OCI-M2 (cell line): ENCODE data around the gene NEGR1.
"Not testable (repeated sequence)": the region's sequence is repeated elsewhere in the genome, so short reads cannot be mapped to it uniquely, and the experiment has no call there.

Experiments
- DNase-seq: peaks from one replicate; lab custom pipeline; 2025; ENCODE audit not compliant: unreplicated experiment; lab: John Stamatoyannopoulos, UW

Gene NEGR1

DNA sequence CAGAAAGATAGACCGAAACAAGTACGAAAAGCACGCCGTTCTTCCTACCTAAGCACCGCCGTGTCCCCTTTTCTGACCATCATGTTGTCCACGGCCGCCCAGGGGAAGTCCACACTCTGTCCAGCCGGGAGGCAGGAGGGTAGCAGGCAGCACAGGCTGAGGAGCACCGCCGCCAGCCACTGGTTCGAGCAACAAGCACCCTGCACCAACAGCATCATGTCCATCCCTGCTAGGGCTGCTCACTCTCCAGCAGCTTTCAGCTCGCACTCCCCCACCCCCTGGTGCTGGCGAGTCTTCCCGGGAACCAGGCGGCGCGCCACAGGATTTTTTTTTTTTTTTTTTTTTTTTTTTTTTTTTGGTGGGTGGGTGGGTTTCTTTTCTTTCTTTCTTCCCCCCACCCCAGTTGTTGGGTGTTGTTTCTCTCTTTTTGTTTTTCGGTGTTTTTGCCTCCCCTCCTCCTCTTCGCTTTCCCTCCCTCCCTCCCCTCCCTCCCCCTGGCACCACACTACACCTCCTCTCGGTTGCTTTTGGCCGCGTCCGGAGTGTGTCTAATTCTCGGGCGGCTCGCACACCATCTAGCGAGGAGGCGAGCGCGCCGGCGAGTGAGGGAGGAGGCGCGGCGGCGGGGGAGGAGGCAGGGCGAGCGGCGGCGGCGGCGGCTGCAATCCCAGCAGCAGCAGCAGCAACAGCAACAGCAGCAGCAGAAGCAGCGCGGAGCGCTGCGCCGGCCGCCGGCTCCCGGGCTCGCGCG lies at the start of gene NEGR1:
Gene NEGR1, minus strand, starts transcription at position 269 of the 751 bp plus-strand sequence.
- no peak for DNase-seq

DNA sequence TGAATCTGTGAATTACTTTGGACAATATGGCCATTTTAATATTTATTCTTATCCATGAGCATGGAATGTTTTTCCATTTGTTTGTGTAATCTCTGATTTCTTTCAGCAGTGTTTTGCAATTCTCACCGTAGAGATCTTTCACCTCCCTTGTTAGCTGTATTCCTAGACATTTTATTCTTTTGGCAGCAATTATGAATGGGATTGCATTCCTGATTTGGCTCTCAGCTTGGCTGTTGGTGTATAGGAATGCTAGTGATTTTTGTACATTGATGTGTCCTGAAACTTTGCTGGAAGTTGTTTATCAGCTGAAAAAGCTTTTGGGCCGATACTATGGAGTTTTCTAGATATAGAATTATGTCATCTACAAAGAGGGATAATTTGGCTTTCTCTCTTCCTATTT lies 44.2 kb upstream of the NEGR1 start:
- DNase-seq: no peak

DNA sequence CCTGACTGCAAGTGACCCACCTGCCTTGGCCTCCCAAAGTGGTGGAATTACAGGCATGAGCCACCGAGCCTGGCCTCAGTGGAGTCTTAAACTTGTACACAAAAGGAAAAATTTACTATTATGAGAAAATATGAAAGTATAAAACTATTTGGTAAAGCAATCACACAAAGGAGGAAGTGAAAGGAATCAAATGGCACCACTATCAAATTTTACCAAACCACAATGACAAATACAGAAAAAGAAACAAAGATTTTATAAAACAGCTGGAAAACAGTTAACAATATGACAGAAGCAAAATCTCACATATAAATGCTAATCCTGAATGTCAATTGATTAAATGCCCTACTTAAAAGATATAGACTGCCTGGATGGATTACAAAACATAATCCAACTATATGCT lies 42.1 kb upstream of the NEGR1 start:
- DNase-seq: no peak

DNA sequence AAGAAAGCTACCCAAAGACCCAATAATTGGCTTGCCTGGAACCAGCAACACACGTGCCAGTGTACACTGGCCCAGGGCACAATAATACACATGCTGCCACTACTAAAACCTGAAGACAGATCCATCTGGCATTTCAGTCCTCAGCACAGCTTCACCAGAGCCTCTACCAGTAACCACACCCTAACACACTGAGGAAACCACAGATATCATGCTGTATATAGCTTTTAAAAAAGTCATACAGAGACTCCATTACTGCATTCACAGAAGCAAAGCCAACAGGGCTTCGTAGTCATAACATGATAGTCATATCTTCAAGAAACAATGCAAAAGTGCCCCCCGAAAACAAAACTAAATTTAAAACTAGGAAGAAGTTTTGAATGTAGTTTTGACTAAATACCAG lies 40.6 kb upstream of the NEGR1 start:
- DNase-seq: no peak

DNA sequence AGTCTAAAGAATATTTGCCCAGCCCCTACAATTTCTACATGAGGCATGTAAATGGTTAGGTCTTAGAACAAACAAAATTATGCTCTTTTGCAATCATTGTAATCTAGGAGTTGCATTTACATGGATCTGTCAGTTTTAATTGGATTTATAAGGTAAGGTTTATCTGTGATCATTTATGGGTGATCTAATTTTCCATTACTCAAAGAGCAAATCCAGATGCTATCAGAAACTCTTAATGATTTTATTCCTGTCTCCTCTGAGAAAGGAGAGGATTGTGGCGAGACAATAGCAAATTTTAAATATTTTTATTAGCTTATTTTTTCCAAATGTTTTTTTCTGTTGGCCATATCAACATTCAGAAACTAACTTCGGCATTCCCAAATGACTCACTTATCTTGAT lies 14.2 kb upstream of the NEGR1 start:
- DNase-seq: no peak

DNA sequence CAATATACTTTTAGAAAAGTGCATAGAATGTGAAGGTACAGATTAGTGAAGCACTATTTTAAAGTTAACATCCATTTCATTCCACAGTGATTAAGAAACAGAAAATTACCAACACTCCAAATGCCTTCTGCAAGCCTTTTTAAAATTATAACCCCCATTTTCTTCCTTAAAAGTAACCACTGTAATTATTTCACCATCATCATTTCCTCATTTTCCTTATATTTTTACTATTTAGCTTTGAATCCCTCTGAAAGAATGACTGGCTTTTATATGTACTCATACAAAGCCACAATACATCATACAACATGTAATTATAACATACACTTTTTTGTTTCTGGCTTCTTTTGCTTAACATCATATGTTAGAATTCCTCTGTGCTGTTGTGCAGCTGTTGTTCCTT lies 6.5 kb upstream of the NEGR1 start:
- DNase-seq: no peak

DNA sequence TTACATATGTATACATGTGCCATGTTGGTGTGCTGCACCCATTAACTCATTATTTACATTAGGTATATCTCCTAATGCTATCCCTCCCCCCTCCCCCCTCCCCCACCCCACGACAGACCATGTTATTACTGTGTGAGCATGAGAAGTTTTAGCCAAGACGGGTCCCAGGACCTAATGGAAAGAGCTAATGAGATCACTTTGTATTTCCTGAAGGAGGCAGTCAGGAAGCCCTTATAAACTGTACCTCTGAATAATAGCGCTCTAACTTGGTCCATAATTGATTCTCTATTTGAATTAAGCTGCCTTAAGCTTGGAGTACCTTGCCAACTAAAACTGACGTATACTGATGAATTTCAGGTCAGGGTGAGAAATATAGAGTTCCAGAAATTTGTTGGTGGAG lies 4.1 kb upstream of the NEGR1 start:
- DNase-seq: no peak

DNA sequence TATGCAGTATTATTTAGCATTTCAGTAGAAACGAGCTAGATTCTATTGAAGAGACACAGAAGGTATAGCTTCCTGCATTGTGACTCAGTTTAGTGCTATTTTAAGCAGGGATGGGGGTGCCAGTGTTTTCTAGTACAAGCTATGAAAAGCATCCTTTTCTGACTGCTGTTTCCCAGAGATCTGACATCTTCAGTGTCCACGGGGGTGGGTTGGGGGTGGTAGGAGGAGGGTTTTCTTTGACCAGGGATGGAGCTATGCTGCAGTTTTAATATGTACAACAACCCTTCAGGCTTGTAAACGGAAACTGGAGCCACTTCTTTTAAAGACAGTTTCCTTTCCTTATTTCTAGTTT lies 2.7 kb upstream of the NEGR1 start:
- no peak for DNase-seq

DNA sequence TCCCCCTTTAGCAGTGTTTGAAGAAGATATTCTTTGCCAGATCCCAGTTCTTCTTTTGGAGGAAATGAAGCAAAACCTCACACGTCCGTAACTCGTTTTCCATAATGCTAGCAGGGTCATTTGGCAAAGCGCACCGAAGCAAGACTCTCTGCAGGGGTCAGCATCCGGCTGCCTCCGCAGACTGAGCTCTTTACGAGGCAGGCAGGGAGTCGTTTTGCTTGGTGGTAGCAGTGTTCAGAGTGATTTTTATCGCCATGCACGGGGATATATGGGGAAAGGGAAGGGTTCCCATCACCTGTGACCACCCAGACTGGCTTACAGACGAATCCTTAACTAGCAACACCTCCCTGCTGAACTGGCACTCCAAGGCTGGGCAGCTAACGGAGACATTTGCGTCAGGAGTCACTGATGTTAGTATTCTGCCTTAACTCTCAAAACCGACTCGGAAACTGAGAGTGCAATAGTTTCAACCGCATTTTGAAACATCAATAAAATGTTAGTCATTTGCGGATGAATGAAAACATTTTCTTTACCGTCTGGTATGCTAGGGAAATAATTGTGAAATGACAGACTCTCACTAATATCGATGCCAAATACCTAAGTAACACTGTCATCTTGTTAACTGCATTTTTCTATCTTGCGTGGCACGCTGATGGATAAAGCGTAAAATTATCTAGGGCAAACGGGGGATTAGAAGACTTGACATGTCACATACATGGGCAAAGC lies 2.2 kb upstream of the NEGR1 start:
- DNase-seq: no peak

DNA sequence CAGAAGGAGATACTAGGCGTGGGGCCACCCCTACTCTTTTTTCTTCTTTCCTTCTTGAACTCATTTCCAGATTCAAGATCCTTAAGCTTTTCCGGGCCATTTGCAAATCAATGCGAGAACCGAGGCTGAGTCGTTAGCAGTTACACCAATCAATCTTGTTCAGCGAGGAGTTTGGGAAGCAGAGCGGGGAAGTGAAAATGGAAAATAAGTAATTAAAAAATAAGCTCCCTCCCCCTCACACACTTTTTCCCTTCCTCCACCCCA lies 1.7 kb upstream of the NEGR1 start:
- DNase-seq: no peak

DNA sequence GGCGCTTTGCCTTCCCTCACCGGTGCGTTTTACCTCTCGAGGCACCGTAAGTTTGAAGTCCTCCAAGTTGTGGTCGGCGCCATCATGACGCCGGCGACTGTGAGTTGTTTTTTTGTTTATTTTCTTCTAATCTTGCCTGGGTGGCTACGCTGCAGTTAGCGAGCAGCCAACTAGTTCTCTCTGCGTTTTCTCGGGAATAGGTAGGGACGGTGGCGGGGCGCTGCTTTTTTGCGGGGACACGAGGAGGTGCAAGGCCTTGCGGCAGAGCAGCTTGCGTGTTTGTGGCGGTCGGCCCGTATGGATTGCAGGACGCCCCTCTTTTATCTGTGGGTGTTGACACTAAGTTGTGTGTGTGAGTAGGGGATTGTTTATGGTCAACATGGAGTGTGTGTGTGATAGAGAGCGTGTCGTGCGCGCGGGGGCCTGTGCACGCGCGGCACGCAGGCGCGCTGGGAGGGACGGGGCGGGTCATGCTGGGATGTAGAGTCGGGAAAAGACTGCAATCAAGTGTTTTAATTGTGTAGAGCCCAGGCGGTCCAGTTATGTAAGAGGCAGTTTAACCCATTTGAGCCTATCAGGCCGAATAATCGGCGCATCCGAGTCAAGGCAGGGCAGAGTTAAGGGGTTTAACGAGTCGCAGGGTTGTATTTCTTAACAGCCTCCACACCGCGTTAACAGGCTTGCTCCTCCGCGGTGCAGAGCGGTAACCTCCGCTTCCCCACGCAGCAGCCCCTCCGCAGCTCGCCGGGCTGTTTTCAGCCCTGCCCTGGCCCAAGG lies 1.2 kb upstream of the NEGR1 start:
- peak; percentile 19 for DNase-seq

DNA sequence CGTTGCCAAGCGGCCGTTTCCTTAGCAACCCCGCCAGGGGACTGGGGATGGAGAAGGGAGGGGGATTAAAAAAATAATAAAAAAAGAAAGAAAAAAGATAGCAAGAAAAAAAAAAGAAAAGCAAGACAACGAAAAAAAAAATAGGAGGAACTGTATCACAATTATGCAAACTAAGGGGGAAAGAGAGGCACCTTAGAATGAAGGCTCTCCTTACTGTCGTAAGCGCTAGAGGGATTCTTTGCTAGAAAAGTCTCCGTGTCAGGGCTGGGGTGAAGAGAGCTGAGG lies 625 bp upstream of the NEGR1 start:
- no peak for DNase-seq

DNA sequence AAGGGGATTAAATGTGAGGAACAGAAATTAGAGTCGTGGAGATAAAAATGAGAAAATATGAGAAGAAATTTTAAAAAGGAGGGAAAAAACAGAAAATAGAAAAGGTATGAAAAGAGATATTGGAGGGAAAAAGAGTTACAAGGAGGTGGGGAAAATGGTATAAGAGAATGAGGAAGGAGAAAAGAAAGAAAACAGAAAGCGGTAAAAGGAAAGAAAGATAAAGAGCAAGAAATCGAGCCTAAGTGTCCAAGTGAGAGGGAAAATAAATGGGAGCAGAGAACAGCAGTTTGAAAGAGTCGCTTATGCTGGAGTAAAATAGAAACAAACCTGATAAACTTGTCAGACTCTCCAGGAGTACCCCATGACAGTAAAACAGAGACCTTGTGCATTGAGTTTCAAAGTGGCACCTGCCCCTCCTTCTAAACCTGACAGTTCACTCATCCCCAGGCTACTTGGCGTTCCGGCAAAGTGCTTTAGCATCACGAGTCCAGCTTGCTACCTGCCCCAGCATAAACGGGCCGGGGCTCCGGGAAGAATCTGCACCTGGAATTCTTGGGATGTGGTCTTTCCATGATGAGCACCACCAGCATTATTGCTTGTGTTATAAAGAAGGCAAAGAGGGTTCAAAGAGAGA lies 585 bp downstream of the NEGR1 start:
- DNase-seq: no peak

DNA sequence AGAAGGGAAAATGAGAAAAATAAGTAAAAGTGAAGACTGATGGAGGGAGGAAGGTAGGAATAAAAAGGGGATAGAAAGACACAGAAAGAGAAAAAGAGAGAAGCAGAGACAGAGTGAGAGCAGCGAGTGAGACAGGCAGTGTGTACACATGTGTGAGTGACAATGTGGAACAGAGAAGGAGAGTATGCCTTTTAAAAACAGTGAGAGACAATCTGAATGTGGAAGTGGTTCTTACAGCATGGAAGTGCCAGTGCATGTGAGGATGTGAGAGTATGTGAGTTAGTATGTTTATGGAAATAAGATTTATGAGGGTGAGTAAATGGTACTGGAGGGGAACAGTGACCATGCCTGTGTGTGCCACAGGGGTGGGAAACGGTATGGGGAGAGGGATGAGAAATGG lies 1.2 kb downstream of the NEGR1 start:
- DNase-seq: no peak

DNA sequence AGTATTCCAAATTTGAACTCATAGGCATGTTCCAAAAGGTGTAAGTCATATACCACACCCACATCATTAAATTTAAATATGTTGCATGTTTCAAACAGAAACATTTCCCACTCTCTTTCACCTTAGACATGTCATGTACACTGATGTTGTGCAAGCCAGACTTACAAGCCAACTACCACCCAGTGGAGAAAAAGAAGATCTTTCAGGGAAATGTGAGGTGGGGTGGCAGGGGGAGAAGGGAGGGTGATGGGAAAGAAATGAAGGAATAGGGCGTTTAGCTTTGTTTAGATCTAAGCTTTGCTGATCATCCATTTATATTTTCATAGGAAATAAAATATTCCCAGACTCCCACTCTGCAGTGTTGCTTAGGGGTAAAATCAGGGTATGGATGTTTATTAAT lies 1.6 kb downstream of the NEGR1 start:
- DNase-seq: no peak

DNA sequence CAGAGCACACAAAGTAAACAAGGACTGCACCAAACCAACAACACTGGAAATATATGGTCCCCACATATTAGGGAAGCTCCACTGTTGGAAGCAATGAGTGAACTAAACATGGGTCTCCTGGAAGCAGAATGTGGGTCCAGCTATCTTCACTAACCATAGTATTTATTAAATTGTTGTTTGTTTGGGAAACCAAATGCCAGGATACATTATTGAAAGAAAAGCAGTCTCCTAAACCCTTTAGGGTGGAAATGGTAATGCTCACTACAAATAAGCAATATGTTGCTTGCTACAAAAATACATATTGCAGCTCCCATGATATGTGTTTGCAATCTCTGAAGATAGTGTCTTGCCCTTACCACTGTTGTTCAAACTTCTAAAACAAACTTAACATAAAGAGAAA lies 2.2 kb downstream of the NEGR1 start:
- DNase-seq: no peak

DNA sequence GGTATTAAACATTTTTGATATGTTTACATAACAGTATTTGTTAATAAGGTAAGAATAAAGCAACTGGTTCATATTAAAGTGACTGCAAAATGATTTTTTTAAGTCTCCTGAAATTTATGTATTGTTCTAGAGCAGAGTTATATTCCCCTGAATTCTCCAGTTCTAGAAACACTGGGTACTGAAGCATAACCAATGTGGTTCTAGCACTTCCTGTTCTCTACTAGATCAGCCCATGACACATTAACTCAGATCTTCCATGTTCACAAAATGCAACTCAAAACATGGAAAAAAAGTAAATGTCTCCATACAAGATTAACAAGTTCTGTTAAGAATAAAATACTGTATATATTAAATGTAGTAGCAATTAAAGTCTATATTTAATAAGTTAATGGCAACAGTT lies 3.9 kb downstream of the NEGR1 start:
- DNase-seq: no peak

DNA sequence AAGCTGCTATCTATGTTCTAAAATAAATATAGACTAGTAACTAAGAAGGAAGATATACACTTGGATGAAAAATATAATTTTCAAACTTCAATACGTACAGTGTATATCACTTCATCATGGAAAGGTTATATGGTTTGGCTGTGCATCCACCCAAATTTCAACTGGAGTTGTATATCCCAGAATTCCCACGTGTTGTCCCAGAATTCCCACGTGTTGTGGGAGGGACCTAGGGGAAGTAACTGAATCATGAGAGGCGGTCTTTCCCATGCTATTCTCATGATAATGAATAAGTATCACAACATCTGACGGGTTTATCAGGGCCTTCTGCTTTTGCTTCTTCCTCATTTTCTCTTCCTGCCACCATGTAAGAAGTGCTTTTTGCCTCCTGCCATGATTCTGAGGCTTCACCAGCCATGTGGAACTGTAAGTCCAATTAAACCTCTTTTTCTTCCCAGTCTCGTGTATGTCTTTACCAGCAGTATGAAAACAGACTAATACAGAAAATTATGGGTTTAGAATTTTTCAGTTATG lies 10.7 kb downstream of the NEGR1 start:
- no peak for DNase-seq

DNA sequence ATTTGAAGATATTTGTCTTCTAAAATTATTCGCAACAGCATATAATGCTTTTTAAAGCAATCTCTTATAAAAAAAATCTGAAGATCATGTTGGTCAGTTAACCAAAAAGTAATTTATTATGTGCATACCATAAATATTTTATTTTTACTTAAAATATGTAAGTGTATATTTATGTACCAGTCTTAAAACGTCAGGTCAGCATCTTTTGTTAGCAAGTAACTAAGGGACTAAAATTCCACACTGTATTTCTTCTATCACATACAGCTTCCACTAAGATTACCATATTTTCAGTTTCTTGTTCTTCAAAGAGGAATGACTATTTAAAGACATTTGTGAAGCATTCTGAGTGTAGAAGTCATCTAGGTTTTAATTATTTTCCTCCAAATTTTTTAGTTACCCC lies 19.6 kb downstream of the NEGR1 start:
- DNase-seq: no peak

DNA sequence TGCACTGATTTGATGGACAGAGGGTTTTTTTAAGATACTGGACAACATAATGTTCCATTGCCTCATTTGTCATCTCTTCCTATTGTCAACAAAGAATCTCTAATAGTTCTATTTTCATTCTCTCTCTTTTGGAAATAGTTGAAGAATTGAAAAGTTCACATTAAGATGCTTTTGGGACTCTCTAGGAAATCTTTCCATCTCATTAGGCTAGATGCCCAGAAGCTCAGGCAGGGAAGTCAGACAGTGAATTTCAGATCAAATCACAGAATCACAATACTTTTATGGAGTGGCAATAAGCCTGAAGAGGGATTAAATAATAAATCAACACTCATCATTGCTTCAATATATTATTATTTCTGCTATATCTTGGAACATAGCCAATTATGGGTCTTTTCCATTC lies 29.2 kb downstream of the NEGR1 start:
- no peak for DNase-seq

DNA sequence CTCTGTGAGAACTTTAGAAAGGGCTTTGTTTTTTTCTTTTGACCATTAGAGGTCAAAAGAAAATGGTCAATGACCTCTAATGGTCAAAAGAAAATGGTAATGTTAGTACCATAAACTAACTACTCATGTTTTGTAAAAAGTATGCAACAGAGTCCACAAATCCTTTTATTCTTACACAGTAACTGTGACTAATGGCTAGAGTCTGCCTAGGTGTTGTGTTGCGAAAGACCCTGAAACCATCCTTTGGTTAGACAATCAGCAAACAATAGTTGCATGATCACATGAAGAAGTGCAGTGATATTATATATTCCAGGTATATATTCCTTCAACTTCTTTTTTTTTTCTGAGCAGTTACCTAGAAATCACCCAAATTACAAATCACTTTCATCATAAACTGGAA lies 40.9 kb downstream of the NEGR1 start:
- no peak for DNase-seq

DNA sequence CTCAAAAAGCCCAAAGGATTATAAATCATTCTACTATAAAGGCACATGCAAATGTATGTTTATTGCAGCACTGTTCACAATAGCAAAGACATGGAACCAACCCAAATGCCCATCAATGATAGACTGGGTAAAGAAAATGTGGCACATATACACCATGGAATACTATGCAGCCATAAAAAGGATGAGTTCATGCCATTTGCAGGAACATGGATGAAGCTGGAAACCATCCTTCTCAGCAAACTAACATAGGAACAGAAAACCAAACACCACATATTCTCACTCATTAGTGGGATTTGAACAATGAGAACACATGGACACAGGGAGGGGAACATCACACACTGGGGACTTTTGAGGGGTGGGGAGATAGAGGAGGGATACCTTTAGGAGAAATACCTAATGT lies 46.4 kb downstream of the NEGR1 start:
- not testable (repeated sequence) for DNase-seq
